ENCODE results near the gene WNT2. TPM values are rescaled to one million over a fixed set of nuclear protein-coding genes. Genes with fewer than 3 reads are reported as not detected.

WNT2 gene
- total RNA-seq, 1 donor from 2014 or later = not detected

Other genes with a start within 250 kb of the WNT2 start
- not detected in 2 replicates for gene ASZ1, start 104.4 kb upstream of the WNT2 start, total RNA-seq
- gene CFTR, start 157.0 kb upstream of the WNT2 start, total RNA-seq = not detected in 2 replicates